A549 (cell line): ENCODE data around the gene ENTPD6. TPM values are rescaled to one million over a fixed set of nuclear protein-coding genes. Genes with fewer than 3 reads are reported as not detected.

Experiments used
- ATAC-seq, 2 experiments: fragments of 200-7000 bp in 1 of 2; fragments of >200 bp in 1 of 2; cut with Nextera tagmentation in 1 of 2; cut with Tn5 transposase in 1 of 2; 3 replicates each; pipeline versions ENCODE4 v1.8.0 to v1.9.1; 2018 to 2020; ENCODE audit warnings: mild to moderate bottlenecking in 1 of 2, moderate library complexity in 1 of 2
- CTCF ChIA-PET: fragments of 300-600 bp; sonication (Branson Sonifier 250); formaldehyde crosslinking; extraction: SDS; loops from one replicate; lab custom pipeline; 2021; ENCODE audit warnings: antibody characterized with exemption, inconsistent platforms; lab: Yijun Ruan, JAX
- POLR2A ChIA-PET: fragments of 350-600 bp; formaldehyde crosslinking; extraction: SDS; loops from one replicate; lab custom pipeline; 2021; ENCODE audit warnings: antibody characterized with exemption, inconsistent platforms; lab: Yijun Ruan, JAX
- DNase-seq, 2 experiments: peaks; one replicate each; pipeline versions ENCODE4 v3.0.0 to v3.0.0-alpha.2; 2011 to 2016; ENCODE audit warnings: low read depth in 1 of 2, low spot score in 1 of 2
- FAIRE-seq: peaks from 2 replicates; lab custom pipeline; 2011; peaks lifted over from hg19 to GRCh38; lab: Jason Lieb, UNC
- H3K27ac ChIP-seq, 2 experiments: fragments of >200 bp; sonication (Bioruptor Twin); formaldehyde crosslinking; 3 replicates each; pipeline ENCODE4 v1.5.1; 2016 to 2017
- H3K4me1 ChIP-seq: fragments of >200 bp; sonication (Bioruptor Twin); formaldehyde crosslinking; 3 replicates; pipeline ENCODE4 v1.6.1; 2016
- H3K4me2 ChIP-seq: fragments of >200 bp; sonication (Bioruptor Twin); formaldehyde crosslinking; 3 replicates; pipeline ENCODE4 v1.6.1; 2016
- H3K4me3 ChIP-seq: fragments of >200 bp; sonication (Bioruptor Twin); formaldehyde crosslinking; 3 replicates; pipeline ENCODE4 v1.5.1; 2016
- H3K9me3 ChIP-seq: fragments of >200 bp; sonication (Bioruptor Twin); formaldehyde crosslinking; 3 replicates; pipeline ENCODE4 v1.6.1; 2016
- ATOH8 ChIP-seq: fragments of 250-450 bp; sonication (Bioruptor Pico); IDR thresholded peaks from 2 replicates; pipeline ENCODE4 v1.5.0; 2020; ENCODE audit warnings: low read depth, mild to moderate bottlenecking, moderate library complexity
- BHLHE40 ChIP-seq: IDR thresholded peaks from 2 replicates; pipeline ENCODE4 v1.6.1; 2012; ENCODE audit warnings: low read depth, low read length, inconsistent platforms
- CBX2 ChIP-seq: fragments of 200-600 bp; sonication (generic); IDR thresholded peaks from 2 replicates; pipeline ENCODE4 v1.6.1; 2016; ENCODE audit warnings: low read depth, mild to moderate bottlenecking, borderline replicate concordance
- CEBPB ChIP-seq, 2 experiments: fragments of >200 bp in 1 of 2; sonication (Bioruptor Twin) in 1 of 2; formaldehyde crosslinking in 1 of 2; IDR thresholded peaks; 2 replicates each; pipeline ENCODE4 v1.6.1; 2012 to 2016
- CHD2 ChIP-seq: fragments of 150-350 bp; IDR thresholded peaks from 2 replicates; pipeline ENCODE4 v1.6.1; 2014; ENCODE audit warnings: low read length; ENCODE audit not compliant: partially characterized antibody
- CHD4 ChIP-seq: fragments of 200-600 bp; sonication (generic); IDR thresholded peaks from 2 replicates; pipeline ENCODE4 v1.6.1; 2016; ENCODE audit warnings: antibody characterized with exemption, mild to moderate bottlenecking, borderline replicate concordance
- E2F6 ChIP-seq: IDR thresholded peaks from 2 replicates; pipeline ENCODE4 v1.6.1; 2012; ENCODE audit warnings: low read depth, borderline replicate concordance
- EHMT2 ChIP-seq: fragments of 200-600 bp; sonication (generic); IDR thresholded peaks from 2 replicates; pipeline ENCODE4 v1.6.1; 2016; ENCODE audit warnings: antibody characterized with exemption, low read depth, mild to moderate bottlenecking, moderate library complexity
- ELK1 ChIP-seq: fragments of 150-350 bp; IDR thresholded peaks from 2 replicates; pipeline ENCODE4 v1.6.1; 2014; ENCODE audit warnings: low read depth, mild to moderate bottlenecking, low read length
- EP300 ChIP-seq, 2 experiments: fragments of >200 bp; sonication (Bioruptor Twin); formaldehyde crosslinking; IDR thresholded peaks; 2 replicates in 1 of 2; 3 replicates in 1 of 2; pipeline ENCODE4 v1.6.1; 2016 to 2017
- ESRRA ChIP-seq: fragments of 150-350 bp; IDR thresholded peaks from 2 replicates; pipeline ENCODE4 v1.6.1; 2014; ENCODE audit warnings: mild to moderate bottlenecking, low read length, borderline replicate concordance
- FOSB ChIP-seq: fragments of 250-450 bp; sonication (Bioruptor Pico); IDR thresholded peaks from 2 replicates; pipeline ENCODE4 v1.5.0; 2020; ENCODE audit warnings: mild to moderate bottlenecking, moderate library complexity
- FOXS1 ChIP-seq: fragments of 250-450 bp; sonication (Bioruptor Pico); IDR thresholded peaks from 2 replicates; pipeline ENCODE4 v1.5.0; 2020; ENCODE audit warnings: mild to moderate bottlenecking, moderate library complexity
- HEYL ChIP-seq: fragments of 250-450 bp; sonication (Bioruptor Pico); IDR thresholded peaks from 2 replicates; pipeline ENCODE4 v1.8.0; 2021; ENCODE audit warnings: mild to moderate bottlenecking, moderate library complexity
- HOXB5 ChIP-seq: fragments of 250-450 bp; sonication (Bioruptor Pico); IDR thresholded peaks from 2 replicates; pipeline ENCODE4 v1.5.0; 2020; ENCODE audit warnings: mild to moderate bottlenecking, moderate library complexity
- JUN ChIP-seq, 2 experiments: fragments of >200 bp; sonication (Bioruptor Twin); formaldehyde crosslinking; IDR thresholded peaks; 2 replicates in 1 of 2; 3 replicates in 1 of 2; pipeline ENCODE4 v1.6.1; 2016 to 2017
- KDM1A ChIP-seq: fragments of 200-600 bp; sonication (generic); IDR thresholded peaks from 2 replicates; pipeline ENCODE4 v1.6.1; 2016; ENCODE audit warnings: low read depth, mild to moderate bottlenecking
- KDM5A ChIP-seq: fragments of 200-600 bp; sonication (generic); IDR thresholded peaks from 2 replicates; pipeline ENCODE4 v1.6.1; 2016; ENCODE audit warnings: antibody characterized with exemption, mild to moderate bottlenecking
- NFE2L2 ChIP-seq: fragments of 150-350 bp; conservative IDR thresholded peaks from 2 replicates; pipeline ENCODE4 v1.6.1; 2014; ENCODE audit warnings: low read length
- NR3C1 ChIP-seq: fragments of >200 bp; sonication (Bioruptor Twin); formaldehyde crosslinking; IDR thresholded peaks from 3 replicates; pipeline ENCODE4 v1.6.1; 2017
- POLR2A ChIP-seq: IDR thresholded peaks from 2 replicates; pipeline ENCODE4 v1.6.1; 2012; ENCODE audit warnings: mild to moderate bottlenecking, low read length
- POLR2AphosphoS2 ChIP-seq: conservative IDR thresholded peaks from 2 replicates; pipeline ENCODE4 v1.6.1; 2012; ENCODE audit warnings: low read length, improper control_type of control experiment, inconsistent platforms
- RCOR1 ChIP-seq: fragments of 150-350 bp; IDR thresholded peaks from 2 replicates; pipeline ENCODE4 v1.6.1; 2014; ENCODE audit warnings: antibody characterized with exemption, low read length, low read depth
- SREBF2 ChIP-seq: fragments of 450-650 bp; IDR thresholded peaks from 2 replicates; pipeline ENCODE4 v1.6.1; 2014; ENCODE audit warnings: mild to moderate bottlenecking, moderate library complexity
- TFCP2L1 ChIP-seq: fragments of 250-450 bp; sonication (Bioruptor Pico); IDR thresholded peaks from 2 replicates; pipeline ENCODE4 v1.5.0; 2021; ENCODE audit warnings: mild to moderate bottlenecking
- ZSCAN20 ChIP-seq: fragments of 250-450 bp; sonication (Bioruptor Pico); IDR thresholded peaks from 2 replicates; pipeline ENCODE4 v1.8.0; 2022; ENCODE audit warnings: mild to moderate bottlenecking, moderate library complexity
- WGBS: methylation state at CpG from one replicate; pipeline ENCODE4 v1.1.6; 2017; ENCODE audit errors: missing lambda C conversion rate; 5-methylcytosine and 5-hydroxymethylcytosine counted together
- polyA plus RNA-seq, 4 experiments: library from polyadenylated mRNA; depleted of rRNA in 3 of 4; stranded (reverse); fragments of >200 nt; fragmentation: RNase III in 1 of 4; extraction: RNeasy Plus Mini Kit Qiagen cat#74134 plus additional on column Dnase treatment in 1 of 4; gene quantifications; 2 replicates in 3 of 4; 3 replicates in 1 of 4; pipeline ENCODE4 v1.2.3, GENCODE V29; 2011 to 2017
- TF ChIP-seq, protein P1 (sequence below): fragments of >200 bp; sonication (Bioruptor Twin); formaldehyde crosslinking; IDR thresholded peaks from 3 replicates; pipeline ENCODE4 v1.5.1; 2016
- TF ChIP-seq, protein P2 (sequence below): IDR thresholded peaks from 2 replicates; pipeline ENCODE4 v1.6.1; 2012

Gene ENTPD6
- polyA plus RNA-seq, 2 of the 4 experiments (the other 2 are of a cell fraction) = 85.7 to 87.0 TPM

GRCh38 chr20:25236450-25237304, 41.2 kb downstream of the ENTPD6 start:
- ChIA-PET CTCF (interaction anchor here (0.6 to 4.1 kb wide), 5 partner anchors 10 to 37 kb away, joined by 3 to 44 read pairs (median 4); partner anchors contain the start of gene PYGB), POLR2A (interaction anchor here (4.7 kb wide), 1 partner anchor 11 kb away, joined by 33 read pairs; the partner anchor contains the start of gene PYGB)
- H3K9me3 ChIP-seq = no peaks in the 10 kb centered on the region
- H3K4me3 ChIP-seq = no peak overlapping the region
- DNase-seq = no peak
- peak overlapping the region; percentile 72 for H3K4me2 ChIP-seq
- ATAC-seq = peak; percentile 11 to 26; a peak in 5 of 6 replicates
- 72% methylated on average over 15 of the region's 15 CpGs for WGBS
- peaks cover 89% of the 10 kb centered on the region for H3K4me1 ChIP-seq
- H3K27ac ChIP-seq = peak overlapping the region; percentile 95 to 97
- no peak for FAIRE-seq
- TF ChIP-seq ATOH8 (CRISPR knock-in tag) = no peak
- no peak for TF ChIP-seq HEYL (CRISPR knock-in tag)

GRCh38 chr20:25237610-25238318, 42.3 kb downstream of the ENTPD6 start:
- Histone ChIP-seq H3K9me3 (peaks cover under 1% of the 10 kb centered on the region; the same call in 1 of the 3 replicates), H3K27ac (peak overlapping the region; percentile 95 to 97), H3K4me1 (peaks cover 78% of the 10 kb centered on the region), H3K4me2 (peak overlapping the region; percentile 72), H3K4me3 (no peak overlapping the region)
- FAIRE-seq (peak; percentile 100), DNase-seq (peak; percentile 99 to 100), ATAC-seq (peak; percentile 85 to 90)
- ChIA-PET POLR2A (interaction anchor here (0.7 to 4.7 kb wide), 2 partner anchors 10 kb away, joined by 3 to 33 read pairs; partner anchors contain the start of gene PYGB), CTCF (interaction anchor here (0.6 to 4.1 kb wide), 7 partner anchors 9 to 242 kb away, joined by 3 to 44 read pairs (median 5); partner anchors contain the start of gene PYGB)
- WGBS = 4% methylated on average over 10 of the region's 10 CpGs
- TF ChIP-seq RCOR1 (no peak), KDM5A (no peak), BHLHE40 (no peak), ZSCAN20 (CRISPR knock-in tag) (no peak), ATOH8 (CRISPR knock-in tag) (peak; percentile 62; the same call in 1 of the 2 replicates), EHMT2 (no peak), JUN (IDR thresholded peaks at IDR 0.05) (peak; percentile 99), POLR2AphosphoS2 (no peak), ELK1 (no peak), CHD4 (no peak), NFE2L2 (no peak), HEYL (CRISPR knock-in tag) (no peak; the same call in 1 of the 2 replicates), NR3C1 (peak; percentile 99; the same call in 1 of the 3 replicates), KDM1A (no peak), CHD2 (no peak), SREBF2 (no peak), FOXS1 (CRISPR knock-in tag) (peak; percentile 64), POLR2A (no peak), CEBPB (IDR thresholded peaks at IDR 0.05) (peak; percentile 91 to 96), TFCP2L1 (CRISPR knock-in tag) (no peak), ESRRA (no peak), EP300 (IDR thresholded peaks at IDR 0.05) (peak; percentile 97), HOXB5 (peak; percentile 62; the same call in 1 of the 2 replicates), FOSB (CRISPR knock-in tag) (peak; percentile 38; the same call in 1 of the 2 replicates), CBX2 (no peak), E2F6 (peak; percentile 69; the same call in 1 of the 2 replicates)
- TF ChIP-seq, protein P1, sequence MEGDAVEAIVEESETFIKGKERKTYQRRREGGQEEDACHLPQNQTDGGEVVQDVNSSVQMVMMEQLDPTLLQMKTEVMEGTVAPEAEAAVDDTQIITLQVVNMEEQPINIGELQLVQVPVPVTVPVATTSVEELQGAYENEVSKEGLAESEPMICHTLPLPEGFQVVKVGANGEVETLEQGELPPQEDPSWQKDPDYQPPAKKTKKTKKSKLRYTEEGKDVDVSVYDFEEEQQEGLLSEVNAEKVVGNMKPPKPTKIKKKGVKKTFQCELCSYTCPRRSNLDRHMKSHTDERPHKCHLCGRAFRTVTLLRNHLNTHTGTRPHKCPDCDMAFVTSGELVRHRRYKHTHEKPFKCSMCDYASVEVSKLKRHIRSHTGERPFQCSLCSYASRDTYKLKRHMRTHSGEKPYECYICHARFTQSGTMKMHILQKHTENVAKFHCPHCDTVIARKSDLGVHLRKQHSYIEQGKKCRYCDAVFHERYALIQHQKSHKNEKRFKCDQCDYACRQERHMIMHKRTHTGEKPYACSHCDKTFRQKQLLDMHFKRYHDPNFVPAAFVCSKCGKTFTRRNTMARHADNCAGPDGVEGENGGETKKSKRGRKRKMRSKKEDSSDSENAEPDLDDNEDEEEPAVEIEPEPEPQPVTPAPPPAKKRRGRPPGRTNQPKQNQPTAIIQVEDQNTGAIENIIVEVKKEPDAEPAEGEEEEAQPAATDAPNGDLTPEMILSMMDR = no peak
- TF ChIP-seq, protein P2, sequence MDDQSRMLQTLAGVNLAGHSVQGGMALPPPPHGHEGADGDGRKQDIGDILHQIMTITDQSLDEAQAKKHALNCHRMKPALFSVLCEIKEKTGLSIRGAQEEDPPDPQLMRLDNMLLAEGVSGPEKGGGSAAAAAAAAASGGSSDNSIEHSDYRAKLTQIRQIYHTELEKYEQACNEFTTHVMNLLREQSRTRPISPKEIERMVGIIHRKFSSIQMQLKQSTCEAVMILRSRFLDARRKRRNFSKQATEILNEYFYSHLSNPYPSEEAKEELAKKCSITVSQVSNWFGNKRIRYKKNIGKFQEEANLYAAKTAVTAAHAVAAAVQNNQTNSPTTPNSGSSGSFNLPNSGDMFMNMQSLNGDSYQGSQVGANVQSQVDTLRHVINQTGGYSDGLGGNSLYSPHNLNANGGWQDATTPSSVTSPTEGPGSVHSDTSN = peak; percentile 84
